ENCODE measurements around the gene COL5A1.

Gene COL5A1

DNA sequence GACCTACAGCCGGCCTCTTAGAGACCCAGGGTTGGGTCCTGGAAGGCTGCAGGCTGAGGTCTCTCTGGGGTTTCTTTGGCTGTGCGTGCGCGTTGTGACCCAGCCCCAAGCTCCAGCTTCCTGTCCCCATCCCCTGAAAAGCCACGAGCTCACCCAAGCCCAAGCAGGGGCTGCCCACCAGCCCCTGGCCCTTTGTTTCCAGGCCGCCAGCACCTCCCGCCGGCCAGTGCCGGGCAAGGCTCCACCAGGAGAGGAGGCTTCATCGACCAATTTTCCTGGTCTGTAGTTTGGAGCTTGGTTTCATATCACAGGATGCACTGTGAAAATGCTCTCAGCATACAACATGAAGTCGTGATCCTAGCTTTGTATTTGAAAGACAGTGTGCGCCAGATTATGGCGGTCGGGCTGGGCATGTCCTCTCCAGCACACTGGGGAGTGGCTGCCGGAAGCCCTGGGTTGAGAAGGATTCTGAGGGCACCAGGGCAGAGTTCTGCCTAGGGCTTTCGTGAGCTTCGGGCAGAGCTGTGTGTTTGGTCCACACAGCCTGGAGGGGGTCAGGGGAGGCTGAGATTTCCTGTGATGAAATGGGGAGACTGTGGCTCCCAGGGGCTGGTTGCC, 78.6 kb downstream of the COL5A1 start:
- TF ChIP-seq, protein P1, sequence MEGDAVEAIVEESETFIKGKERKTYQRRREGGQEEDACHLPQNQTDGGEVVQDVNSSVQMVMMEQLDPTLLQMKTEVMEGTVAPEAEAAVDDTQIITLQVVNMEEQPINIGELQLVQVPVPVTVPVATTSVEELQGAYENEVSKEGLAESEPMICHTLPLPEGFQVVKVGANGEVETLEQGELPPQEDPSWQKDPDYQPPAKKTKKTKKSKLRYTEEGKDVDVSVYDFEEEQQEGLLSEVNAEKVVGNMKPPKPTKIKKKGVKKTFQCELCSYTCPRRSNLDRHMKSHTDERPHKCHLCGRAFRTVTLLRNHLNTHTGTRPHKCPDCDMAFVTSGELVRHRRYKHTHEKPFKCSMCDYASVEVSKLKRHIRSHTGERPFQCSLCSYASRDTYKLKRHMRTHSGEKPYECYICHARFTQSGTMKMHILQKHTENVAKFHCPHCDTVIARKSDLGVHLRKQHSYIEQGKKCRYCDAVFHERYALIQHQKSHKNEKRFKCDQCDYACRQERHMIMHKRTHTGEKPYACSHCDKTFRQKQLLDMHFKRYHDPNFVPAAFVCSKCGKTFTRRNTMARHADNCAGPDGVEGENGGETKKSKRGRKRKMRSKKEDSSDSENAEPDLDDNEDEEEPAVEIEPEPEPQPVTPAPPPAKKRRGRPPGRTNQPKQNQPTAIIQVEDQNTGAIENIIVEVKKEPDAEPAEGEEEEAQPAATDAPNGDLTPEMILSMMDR (IDR thresholded peaks at IDR 0.05; ENCODE audit: borderline replicate concordance, control extremely low read depth, extremely low read depth, insufficient read depth, missing control alignments) = no peak
- in situ Hi-C loops (cut with MboI; ENCODE audit: low sequenced_read_pairs, unreplicated experiment) = no loop called here
- no peak for DNase-seq (ENCODE audit: low spot score)

DNA sequence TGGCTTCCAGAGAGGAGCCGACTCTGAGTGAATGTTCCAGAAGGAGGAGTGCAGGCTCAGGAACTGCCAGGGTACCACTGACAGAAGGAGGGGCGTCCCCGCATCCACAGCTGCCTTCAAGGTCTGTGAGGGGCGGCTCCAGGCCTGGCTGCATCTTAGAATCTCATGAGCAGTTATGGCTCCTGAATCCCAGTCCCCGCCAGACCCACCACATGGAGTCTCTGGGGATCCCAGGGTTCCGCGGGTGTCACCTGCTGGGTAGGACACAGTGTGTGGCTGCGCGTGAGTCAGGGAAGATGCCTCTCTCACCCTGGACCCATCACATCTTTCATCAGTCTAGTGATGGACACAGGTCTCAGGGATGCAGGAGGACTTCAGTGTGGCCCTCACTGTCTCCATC, 79.2 kb downstream of the COL5A1 start:
- in situ Hi-C loops (cut with MboI; ENCODE audit: low sequenced_read_pairs, unreplicated experiment) = no loop called here
- TF ChIP-seq, protein P1 (IDR thresholded peaks at IDR 0.05; ENCODE audit: borderline replicate concordance, control extremely low read depth, extremely low read depth, insufficient read depth, missing control alignments) = no peak
- no peak for DNase-seq (ENCODE audit: low spot score)

DNA sequence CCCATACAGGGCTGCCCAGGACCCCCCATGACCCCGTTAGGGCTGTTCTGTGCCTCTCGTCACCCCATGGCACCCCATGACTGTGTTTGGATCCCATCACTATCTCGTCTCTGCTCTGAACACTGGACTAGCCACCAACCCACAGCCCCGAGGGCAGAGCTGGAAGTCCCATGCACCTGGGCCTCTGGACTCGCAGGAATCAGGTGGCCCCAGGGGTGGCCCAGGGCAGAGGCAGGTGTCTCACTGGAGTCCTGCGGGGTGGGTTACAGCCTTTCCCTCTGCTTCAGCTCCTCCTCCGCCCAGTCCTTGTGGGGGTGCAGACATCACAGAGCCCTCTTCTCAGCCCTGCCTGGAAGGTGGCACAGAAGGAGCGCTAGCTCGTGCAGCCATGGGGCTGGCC, 79.7 kb downstream of the COL5A1 start:
- DNase-seq (ENCODE audit: low spot score) = no peak
- in situ Hi-C loops (cut with MboI; ENCODE audit: low sequenced_read_pairs, unreplicated experiment) = no loop called here
- TF ChIP-seq, protein P1 (IDR thresholded peaks at IDR 0.05; ENCODE audit: borderline replicate concordance, control extremely low read depth, extremely low read depth, insufficient read depth, missing control alignments) = no peak

DNA sequence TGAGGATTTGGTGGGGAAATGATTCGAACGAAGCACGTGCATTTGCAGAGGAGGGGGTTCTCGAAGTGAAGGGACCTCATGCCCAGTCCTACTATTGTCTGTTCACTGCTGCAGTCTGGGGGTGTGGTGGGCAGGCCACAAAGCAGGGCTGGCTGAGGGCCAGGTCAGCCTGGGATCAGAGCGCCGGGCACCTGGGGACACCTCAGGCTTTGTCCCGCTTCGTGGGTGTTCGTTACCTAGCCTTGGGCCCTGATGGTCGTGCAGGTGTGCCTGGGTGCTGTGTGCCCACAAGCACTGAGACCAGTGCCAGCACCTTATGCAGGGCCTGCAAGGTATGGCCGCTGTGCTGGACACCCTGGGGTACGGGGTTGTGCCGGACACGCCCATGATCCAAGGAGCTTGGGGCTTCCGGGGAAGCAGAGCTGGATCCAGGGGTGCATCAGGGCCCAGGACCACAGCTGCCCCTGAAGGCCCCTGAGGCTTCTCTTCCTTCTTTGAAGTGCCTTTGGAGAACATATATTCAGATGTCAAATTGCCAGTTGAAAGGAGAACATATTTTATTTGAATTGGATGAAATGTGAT, 80.6 kb downstream of the COL5A1 start:
- TF ChIP-seq, protein P1 (IDR thresholded peaks at IDR 0.05; ENCODE audit: borderline replicate concordance, control extremely low read depth, extremely low read depth, insufficient read depth, missing control alignments) = no peak
- DNase-seq (ENCODE audit: low spot score) = no peak
- in situ Hi-C loops (cut with MboI; ENCODE audit: low sequenced_read_pairs, unreplicated experiment) = no loop called here

DNA sequence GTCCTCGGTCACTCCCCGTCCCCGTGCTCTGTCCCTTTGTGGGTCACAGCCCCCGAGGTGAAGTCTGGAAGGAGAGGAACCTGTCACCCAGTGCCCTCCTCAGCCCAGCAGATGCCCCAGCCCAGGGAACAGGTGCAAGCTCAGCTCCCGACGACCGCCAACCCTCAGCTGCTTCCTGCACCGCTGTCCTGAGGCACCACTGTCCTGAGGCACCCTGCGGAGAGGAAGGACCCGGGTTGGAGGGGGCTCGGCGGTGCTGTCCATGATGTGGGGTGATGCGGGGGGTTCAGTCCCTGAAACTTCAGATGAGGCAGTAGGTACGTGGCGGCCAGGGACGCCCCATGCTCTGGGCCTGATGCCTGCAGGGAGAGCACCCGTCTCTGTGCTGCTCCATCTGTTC, 81.4 kb downstream of the COL5A1 start:
- TF ChIP-seq, protein P1 (IDR thresholded peaks at IDR 0.05; ENCODE audit: borderline replicate concordance, control extremely low read depth, extremely low read depth, insufficient read depth, missing control alignments) = no peak
- no peak for DNase-seq (ENCODE audit: low spot score)
- in situ Hi-C loops (cut with MboI; ENCODE audit: low sequenced_read_pairs, unreplicated experiment) = no loop called here

DNA sequence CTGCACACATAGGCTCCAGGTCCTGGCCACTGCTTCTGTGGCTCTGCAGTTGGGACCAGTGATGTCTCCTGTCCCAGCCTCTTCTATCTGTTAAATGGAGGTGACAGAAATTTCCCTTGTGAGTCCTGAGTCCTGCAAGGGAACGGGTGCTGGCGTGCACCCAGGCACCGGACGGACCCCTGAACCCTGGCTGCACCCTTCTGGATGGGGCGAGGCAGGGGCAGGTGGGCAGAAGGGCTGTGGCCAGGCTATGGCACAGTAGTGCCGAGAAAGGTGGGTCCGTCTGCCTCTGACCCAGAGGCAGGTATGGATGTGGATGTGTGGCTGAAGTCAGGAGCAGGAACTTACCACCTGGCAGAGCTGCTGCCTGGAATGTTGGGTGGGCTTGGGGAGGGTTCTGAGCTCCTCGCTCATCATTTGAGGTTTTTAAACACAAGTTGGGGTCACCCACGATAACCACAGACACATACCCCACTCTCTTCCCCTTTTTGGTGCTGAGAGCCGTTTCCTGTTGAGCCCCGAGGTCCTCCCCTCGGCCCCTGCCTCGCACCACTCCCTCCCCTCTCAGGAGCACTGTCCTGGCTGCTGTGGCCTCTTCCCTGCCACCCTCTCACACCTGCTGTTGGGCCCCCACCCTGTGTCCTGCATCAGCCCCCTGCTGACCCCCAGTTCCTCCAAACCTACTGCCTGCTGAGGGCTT, 82.0 kb downstream of the COL5A1 start:
- in situ Hi-C loops (cut with MboI; ENCODE audit: low sequenced_read_pairs, unreplicated experiment) = no loop called here
- no peak for DNase-seq (ENCODE audit: low spot score)
- TF ChIP-seq, protein P1 (IDR thresholded peaks at IDR 0.05; ENCODE audit: borderline replicate concordance, control extremely low read depth, extremely low read depth, insufficient read depth, missing control alignments) = no peak

Data from GM13976 (cell line).